ENCODE measurements around the gene PRM3. TPM values are rescaled to one million over a fixed set of nuclear protein-coding genes. Genes with fewer than 3 reads are reported as not detected.

The PRM3 gene
- total and polyA plus RNA-seq, 2 donors (not counting 1 experiment from before 2014, with no cell fraction given), result not detected

DNA sequence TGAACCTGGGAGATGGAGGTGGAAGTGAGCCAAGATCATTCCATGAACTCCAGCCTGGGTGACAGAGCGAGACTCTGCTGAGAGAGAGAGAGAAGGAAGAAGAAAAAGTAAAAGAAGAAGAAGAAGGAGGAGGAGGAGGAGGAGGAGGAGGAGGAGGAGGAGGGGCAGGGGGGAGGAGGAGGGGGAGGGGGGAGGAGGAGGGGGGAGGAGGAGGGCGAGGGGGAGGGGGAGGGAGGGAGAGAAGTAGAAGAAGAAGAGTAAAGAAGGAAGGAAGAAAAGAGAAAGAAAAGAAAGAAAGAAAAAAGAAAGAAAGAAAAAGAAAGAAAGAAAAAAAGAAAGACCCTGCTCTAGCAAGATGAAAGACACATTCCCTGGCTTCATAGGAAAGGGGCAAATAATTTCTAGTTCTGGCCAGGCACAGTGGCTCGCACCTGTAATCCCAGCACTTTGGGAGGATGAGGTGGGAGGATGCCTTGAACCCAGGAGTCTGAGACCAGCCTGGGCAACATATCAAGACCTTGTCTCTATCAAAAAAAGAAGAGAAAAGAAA lies 41.1 kb downstream of the PRM3 start:
- Mint-ChIP-seq H3K9me3 (ENCODE audit: insufficient read depth) (no peaks in the 10 kb centered on the region), H3K4me1 (peaks cover 34% of the 10 kb centered on the region), H3K4me3 (peak overlapping the region; percentile 71), H3K27me3 (no peaks in the 10 kb centered on the region), H3K27ac (peak overlapping the region; percentile 68)
- ATAC-seq (ENCODE audit: low read depth) (no peak), DNase-seq (no peak)
- Histone ChIP-seq H3K4me3 (ENCODE audit: control extremely low read depth in 1 of 5, extremely low read depth in 1 of 5, insufficient read depth in 1 of 5, low read depth in 2 of 5, low read length in 4 of 5) (peak overlapping the region in 3 of 5 experiments; percentile 38 to 56 (median 47)), H3K9me3 (ENCODE audit: control extremely low read depth in 1 of 3, control insufficient read depth in 2 of 3, insufficient read depth in 1 of 3, low read length in 2 of 3) (no peaks in the 10 kb centered on the region), H4K20me1 (ENCODE audit: control insufficient read depth, insufficient read depth, low read length, poor library complexity, severe bottlenecking) (no peaks in the 10 kb centered on the region), H2AFZ (ENCODE audit: insufficient read depth, low read depth, low read length, poor library complexity, severe bottlenecking) (peak overlapping the region; percentile 81), H3K27ac (ENCODE audit: low read length in 2 of 2) (peak overlapping the region in 1 of 2 donors; percentile 37), H3K4me1 (ENCODE audit: control insufficient read depth in 2 of 2, insufficient read depth in 2 of 2, low read length in 2 of 2) (peaks cover 16 to 19% of the 10 kb centered on the region in 2 donors), H3K9ac (ENCODE audit: low read length) (peak overlapping the region; percentile 57), H3K79me2 (ENCODE audit: control insufficient read depth, insufficient read depth, low read length) (no peaks in the 10 kb centered on the region), H3K36me3 (replicated peaks in 1 of 2; ENCODE audit: control extremely low read depth in 1 of 2, control insufficient read depth in 1 of 2, extremely low read depth in 1 of 2, insufficient read depth in 2 of 2, low read length in 1 of 2) (no peaks in the 10 kb centered on the region), H3K4me2 (replicated peaks; ENCODE audit: low read depth, low read length, poor library complexity, severe bottlenecking) (peak overlapping the region; percentile 92), H3K27me3 (replicated peaks in 1 of 4; ENCODE audit: control extremely low read depth in 1 of 4, control insufficient read depth in 3 of 4, insufficient read depth in 4 of 4, low read length in 3 of 4) (no peaks in the 10 kb centered on the region)
- WGBS (ENCODE audit: insufficient coverage), result 67% methylated on average over 1 of the region's 3 CpGs
- ChIA-PET CTCF (interaction anchor here (2.1 kb wide), 1 partner anchor 23 kb away, joined by 9 read pairs; the partner anchor contains the start of gene SOCS1), POLR2A (interaction anchor here (0.7 to 1.1 kb wide), 2 partner anchors 23 to 145 kb away, joined by 3 to 7 read pairs; partner anchors contain the start of gene SOCS1)
- TF ChIP-seq, protein P1, sequence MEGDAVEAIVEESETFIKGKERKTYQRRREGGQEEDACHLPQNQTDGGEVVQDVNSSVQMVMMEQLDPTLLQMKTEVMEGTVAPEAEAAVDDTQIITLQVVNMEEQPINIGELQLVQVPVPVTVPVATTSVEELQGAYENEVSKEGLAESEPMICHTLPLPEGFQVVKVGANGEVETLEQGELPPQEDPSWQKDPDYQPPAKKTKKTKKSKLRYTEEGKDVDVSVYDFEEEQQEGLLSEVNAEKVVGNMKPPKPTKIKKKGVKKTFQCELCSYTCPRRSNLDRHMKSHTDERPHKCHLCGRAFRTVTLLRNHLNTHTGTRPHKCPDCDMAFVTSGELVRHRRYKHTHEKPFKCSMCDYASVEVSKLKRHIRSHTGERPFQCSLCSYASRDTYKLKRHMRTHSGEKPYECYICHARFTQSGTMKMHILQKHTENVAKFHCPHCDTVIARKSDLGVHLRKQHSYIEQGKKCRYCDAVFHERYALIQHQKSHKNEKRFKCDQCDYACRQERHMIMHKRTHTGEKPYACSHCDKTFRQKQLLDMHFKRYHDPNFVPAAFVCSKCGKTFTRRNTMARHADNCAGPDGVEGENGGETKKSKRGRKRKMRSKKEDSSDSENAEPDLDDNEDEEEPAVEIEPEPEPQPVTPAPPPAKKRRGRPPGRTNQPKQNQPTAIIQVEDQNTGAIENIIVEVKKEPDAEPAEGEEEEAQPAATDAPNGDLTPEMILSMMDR (IDR thresholded peaks at IDR 0.05), result no peak
- no peak for TF ChIP-seq EZH2 (IDR thresholded peaks at IDR 0.05; ENCODE audit: borderline replicate concordance, insufficient read depth, low read depth, low read length, poor library complexity, severe bottlenecking)
- intact Hi-C loops (cut with micrococcal nuclease), result loop anchor here (2.0 kb wide), 1 partner anchor 20 kb away; no protein-coding TSS in a partner anchor

DNA sequence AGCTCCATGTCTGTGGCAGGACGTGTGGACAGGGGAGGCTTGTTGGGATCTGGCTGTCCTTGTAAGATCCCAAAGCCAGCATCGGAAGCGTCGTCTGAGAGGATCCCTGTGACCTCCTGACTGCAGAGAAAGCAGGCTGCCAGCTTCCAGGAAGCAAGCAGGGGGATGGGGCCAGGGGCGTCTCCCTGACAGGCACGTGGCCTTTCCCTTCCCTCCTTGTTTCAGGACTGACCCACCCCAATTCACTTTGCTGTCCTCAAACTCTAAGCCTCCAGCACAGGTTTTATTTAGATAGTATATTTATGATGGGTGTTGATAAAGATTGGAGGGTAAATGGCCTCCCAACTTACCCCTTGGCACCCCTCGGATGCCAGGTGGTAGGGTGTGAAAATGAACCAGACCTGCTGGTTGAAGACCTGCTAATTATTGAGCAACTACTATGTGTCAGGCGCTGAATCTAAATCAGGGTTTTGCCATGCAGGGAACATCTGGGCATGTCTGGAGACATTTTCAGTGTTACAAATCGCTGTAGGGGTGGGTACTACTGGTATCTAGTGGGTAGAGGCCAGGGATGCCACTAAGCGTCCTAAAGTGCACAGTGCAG lies 42.0 kb downstream of the PRM3 start:
- Histone ChIP-seq H3K9ac (ENCODE audit: low read length) (no peak overlapping the region), H4K20me1 (ENCODE audit: control insufficient read depth, insufficient read depth, low read length, poor library complexity, severe bottlenecking) (no peaks in the 10 kb centered on the region), H3K27me3 (replicated peaks in 1 of 4; ENCODE audit: control extremely low read depth in 1 of 4, control insufficient read depth in 3 of 4, insufficient read depth in 4 of 4, low read length in 3 of 4) (no peaks in the 10 kb centered on the region), H3K27ac (ENCODE audit: low read length in 2 of 2) (no peak overlapping the region), H2AFZ (ENCODE audit: insufficient read depth, low read depth, low read length, poor library complexity, severe bottlenecking) (no peak overlapping the region), H3K36me3 (replicated peaks in 1 of 2; ENCODE audit: control extremely low read depth in 1 of 2, control insufficient read depth in 1 of 2, extremely low read depth in 1 of 2, insufficient read depth in 2 of 2, low read length in 1 of 2) (no peaks in the 10 kb centered on the region), H3K4me2 (replicated peaks; ENCODE audit: low read depth, low read length, poor library complexity, severe bottlenecking) (no peak overlapping the region), H3K4me1 (ENCODE audit: control insufficient read depth in 2 of 2, insufficient read depth in 2 of 2, low read length in 2 of 2) (peaks cover 16 to 19% of the 10 kb centered on the region in 2 donors), H3K79me2 (ENCODE audit: control insufficient read depth, insufficient read depth, low read length) (no peaks in the 10 kb centered on the region), H3K4me3 (ENCODE audit: control extremely low read depth in 1 of 5, extremely low read depth in 1 of 5, insufficient read depth in 1 of 5, low read depth in 2 of 5, low read length in 4 of 5) (no peak overlapping the region), H3K9me3 (ENCODE audit: control extremely low read depth in 1 of 3, control insufficient read depth in 2 of 3, insufficient read depth in 1 of 3, low read length in 2 of 3) (no peaks in the 10 kb centered on the region)
- 93% methylated on average over 8 of the region's 10 CpGs for WGBS (ENCODE audit: insufficient coverage)
- POLR2A ChIA-PET, result interaction anchor here (0.6 to 1.5 kb wide), 5 partner anchors 17 to 145 kb away, joined by 3 to 7 read pairs (median 3); partner anchors contain the start of gene SOCS1
- DNase-seq (no peak), ATAC-seq (ENCODE audit: low read depth) (no peak)
- no peaks in the 10 kb centered on the region for H3K27me3 Mint-ChIP-seq
- no peaks in the 10 kb centered on the region for H3K9me3 Mint-ChIP-seq (ENCODE audit: insufficient read depth)
- peaks cover 35% of the 10 kb centered on the region for H3K4me1 Mint-ChIP-seq
- intact Hi-C loops (cut with micrococcal nuclease), result no loop called here
- H3K27ac Mint-ChIP-seq, result peak overlapping the region; percentile 50
- no peak for TF ChIP-seq EZH2 (IDR thresholded peaks at IDR 0.05; ENCODE audit: borderline replicate concordance, insufficient read depth, low read depth, low read length, poor library complexity, severe bottlenecking)
- TF ChIP-seq, protein P1 (IDR thresholded peaks at IDR 0.05), result no peak
- H3K4me3 Mint-ChIP-seq, result peak overlapping the region; percentile 26
- CTCF ChIA-PET, result interaction anchor here (0.9 kb wide), 1 partner anchor 12 kb away, joined by 3 read pairs; no protein-coding TSS in a partner anchor

All from B cell (primary cell).